Astrocyte (in vitro differentiated cells and primary cell): ENCODE measurements around the gene ATP10A. TPM values are rescaled to one million over a fixed set of nuclear protein-coding genes. Genes with fewer than 3 reads are reported as not detected.

Source experiments
- DNase-seq: peaks from one replicate; pipeline ENCODE4 v3.0.0-alpha.2; 2010; ENCODE audit warnings: low read depth
- FAIRE-seq: peaks from 2 replicates; lab custom pipeline; 2011; peaks lifted over from hg19 to GRCh38; lab: Jason Lieb, UNC
- H2AFZ ChIP-seq: 2 replicates; pipeline ENCODE4 v1.6.0; 2012; ENCODE audit warnings: low read depth, low read length, inconsistent platforms
- H3K27ac ChIP-seq: 2 replicates; pipeline ENCODE4 v1.5.1; 2011; ENCODE audit warnings: low read depth, low read length, inconsistent platforms
- H3K27me3 ChIP-seq: 2 replicates; pipeline ENCODE4 v1.6.0; 2011; ENCODE audit warnings: low read length, inconsistent platforms; ENCODE audit not compliant: insufficient read depth
- H3K36me3 ChIP-seq: 2 replicates; pipeline ENCODE4 v1.5.1; 2011; ENCODE audit warnings: low read length, inconsistent platforms; ENCODE audit not compliant: insufficient read depth
- H3K4me1 ChIP-seq: 2 replicates; pipeline ENCODE4 v1.5.1; 2011; ENCODE audit warnings: low read length, inconsistent platforms; ENCODE audit not compliant: insufficient read depth
- H3K4me2 ChIP-seq: 2 replicates; pipeline ENCODE4 v1.6.0; 2012; ENCODE audit warnings: low read length, inconsistent platforms
- H3K4me3 ChIP-seq: 2 replicates; pipeline ENCODE4 v1.5.1; 2011; ENCODE audit warnings: low read depth, mild to moderate bottlenecking, low read length, inconsistent platforms; ENCODE audit not compliant: insufficient read depth
- H3K79me2 ChIP-seq: 2 replicates; pipeline ENCODE4 v1.6.0; 2012; ENCODE audit warnings: mild to moderate bottlenecking, low read length, inconsistent platforms; ENCODE audit not compliant: insufficient read depth
- H3K9ac ChIP-seq: 2 replicates; pipeline ENCODE4 v1.6.0; 2012; ENCODE audit warnings: mild to moderate bottlenecking, low read length, inconsistent platforms
- H3K9me3 ChIP-seq: 2 replicates; pipeline ENCODE4 v1.5.1; 2012; ENCODE audit warnings: low read depth, mild to moderate bottlenecking, low read length, inconsistent platforms; ENCODE audit not compliant: insufficient read depth
- H4K20me1 ChIP-seq: 2 replicates; pipeline ENCODE4 v1.6.0; 2012; ENCODE audit warnings: low read length, inconsistent platforms; ENCODE audit not compliant: insufficient read depth
- H3K27ac Mint-ChIP-seq: one replicate; pipeline ENCODE4 v1.8.0; 2021; ENCODE audit warnings: mild to moderate bottlenecking, mixed read lengths; ENCODE audit not compliant: unreplicated experiment
- H3K27me3 Mint-ChIP-seq: one replicate; pipeline ENCODE4 v1.8.0; 2021; ENCODE audit warnings: low read depth, mixed read lengths; ENCODE audit not compliant: unreplicated experiment
- H3K36me3 Mint-ChIP-seq: one replicate; pipeline ENCODE4 v1.8.0; 2021; ENCODE audit warnings: low read depth, mixed read lengths; ENCODE audit not compliant: unreplicated experiment
- H3K4me1 Mint-ChIP-seq: one replicate; pipeline ENCODE4 v1.8.0; 2021; ENCODE audit warnings: low read depth, mixed read lengths; ENCODE audit not compliant: unreplicated experiment
- H3K4me3 Mint-ChIP-seq: one replicate; pipeline ENCODE4 v1.8.0; 2021; ENCODE audit warnings: mild to moderate bottlenecking, moderate library complexity, mixed read lengths; ENCODE audit not compliant: unreplicated experiment
- H3K9me3 Mint-ChIP-seq: one replicate; pipeline ENCODE4 v1.8.0; 2021; ENCODE audit warnings: mild to moderate bottlenecking, mixed read lengths; ENCODE audit not compliant: unreplicated experiment
- EZH2 ChIP-seq: IDR thresholded peaks from 2 replicates; pipeline ENCODE4 v1.6.1; 2012; ENCODE audit warnings: mild to moderate bottlenecking, low read length, inconsistent platforms; ENCODE audit not compliant: insufficient read depth
- total RNA-seq: library from RNA; stranded (reverse); gene quantifications from 2 replicates; pipeline ENCODE4 v1.2.1, GENCODE V29; 2021
- TF ChIP-seq, protein P1 (sequence below): IDR thresholded peaks from 2 replicates; pipeline ENCODE4 v1.5.1; 2011; ENCODE audit warnings: low read depth, mild to moderate bottlenecking, inconsistent platforms, low read length, moderate library complexity; ENCODE audit not compliant: insufficient read depth

ATP10A gene
- total RNA-seq, 1 donor from 2014 or later: 21.1 TPM

DNA sequence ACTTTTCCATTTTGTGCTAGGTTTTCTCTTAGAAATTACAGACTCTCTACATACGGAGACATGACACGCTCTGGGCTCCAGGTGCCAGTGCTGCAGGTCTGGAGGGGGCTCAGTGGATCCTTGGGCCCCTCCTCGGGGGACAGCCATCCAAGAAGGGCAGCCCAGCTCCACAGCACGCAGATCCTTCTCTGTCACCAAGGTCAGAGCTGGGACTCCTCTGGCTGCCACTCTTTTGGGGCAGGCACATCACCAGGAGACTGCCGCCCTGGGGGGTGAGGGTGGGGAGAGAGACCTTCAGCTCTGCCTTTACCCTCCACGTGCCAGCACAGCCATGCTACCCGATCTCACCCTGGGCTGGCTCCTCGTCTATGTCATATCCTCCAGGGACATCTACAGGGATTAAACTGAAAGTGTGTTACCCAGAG, 65.6 kb downstream of the ATP10A start:
- Mint-ChIP-seq H3K4me3 (no peak overlapping the region), H3K4me1 (peaks cover 2% of the 10 kb centered on the region), H3K27me3 (no peaks in the 10 kb centered on the region), H3K9me3 (peaks cover 7% of the 10 kb centered on the region), H3K36me3 (peaks cover 15% of the 10 kb centered on the region), H3K27ac (no peak overlapping the region)
- H2AFZ ChIP-seq: no peak overlapping the region
- H3K9me3 ChIP-seq: no peaks in the 10 kb centered on the region
- peaks cover 38% of the 10 kb centered on the region for H3K79me2 ChIP-seq
- peaks cover 4% of the 10 kb centered on the region for H3K4me1 ChIP-seq
- peaks cover 16% of the 10 kb centered on the region for H4K20me1 ChIP-seq
- H3K27me3 ChIP-seq: no peaks in the 10 kb centered on the region
- H3K4me3 ChIP-seq: no peak overlapping the region
- TF ChIP-seq EZH2: no peak
- TF ChIP-seq, protein P1, sequence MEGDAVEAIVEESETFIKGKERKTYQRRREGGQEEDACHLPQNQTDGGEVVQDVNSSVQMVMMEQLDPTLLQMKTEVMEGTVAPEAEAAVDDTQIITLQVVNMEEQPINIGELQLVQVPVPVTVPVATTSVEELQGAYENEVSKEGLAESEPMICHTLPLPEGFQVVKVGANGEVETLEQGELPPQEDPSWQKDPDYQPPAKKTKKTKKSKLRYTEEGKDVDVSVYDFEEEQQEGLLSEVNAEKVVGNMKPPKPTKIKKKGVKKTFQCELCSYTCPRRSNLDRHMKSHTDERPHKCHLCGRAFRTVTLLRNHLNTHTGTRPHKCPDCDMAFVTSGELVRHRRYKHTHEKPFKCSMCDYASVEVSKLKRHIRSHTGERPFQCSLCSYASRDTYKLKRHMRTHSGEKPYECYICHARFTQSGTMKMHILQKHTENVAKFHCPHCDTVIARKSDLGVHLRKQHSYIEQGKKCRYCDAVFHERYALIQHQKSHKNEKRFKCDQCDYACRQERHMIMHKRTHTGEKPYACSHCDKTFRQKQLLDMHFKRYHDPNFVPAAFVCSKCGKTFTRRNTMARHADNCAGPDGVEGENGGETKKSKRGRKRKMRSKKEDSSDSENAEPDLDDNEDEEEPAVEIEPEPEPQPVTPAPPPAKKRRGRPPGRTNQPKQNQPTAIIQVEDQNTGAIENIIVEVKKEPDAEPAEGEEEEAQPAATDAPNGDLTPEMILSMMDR: no peak
- H3K27ac ChIP-seq: no peak overlapping the region
- H3K36me3 ChIP-seq: no peaks in the 10 kb centered on the region
- H3K4me2 ChIP-seq: no peak overlapping the region
- FAIRE-seq (no peak), DNase-seq (no peak)
- no peak overlapping the region for H3K9ac ChIP-seq

DNA sequence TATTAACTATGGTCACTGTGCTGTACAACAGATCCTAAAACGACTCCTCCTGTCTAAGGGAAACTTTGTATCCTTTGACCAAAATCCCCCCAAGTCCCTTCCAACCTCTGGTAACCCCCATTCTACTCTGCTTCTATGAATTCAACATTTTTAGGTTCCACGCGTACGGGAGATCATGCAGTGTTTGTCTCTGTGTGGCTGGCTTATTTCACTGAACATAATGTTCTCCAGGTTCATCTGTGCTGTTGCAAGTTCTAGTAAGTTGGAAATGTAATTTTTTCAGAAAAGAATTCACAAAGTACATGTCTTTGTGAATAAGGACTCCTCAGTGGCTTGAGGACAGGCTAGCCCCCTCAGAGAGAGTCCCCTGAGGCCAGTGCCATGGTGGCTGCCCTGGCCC, 66.1 kb downstream of the ATP10A start:
- H3K79me2 ChIP-seq: peaks cover 40% of the 10 kb centered on the region
- Mint-ChIP-seq H3K9me3 (peaks cover 7% of the 10 kb centered on the region), H3K27me3 (no peaks in the 10 kb centered on the region), H3K4me1 (peaks cover 2% of the 10 kb centered on the region), H3K27ac (no peak overlapping the region), H3K4me3 (no peak overlapping the region), H3K36me3 (peaks cover 15% of the 10 kb centered on the region)
- no peaks in the 10 kb centered on the region for H3K27me3 ChIP-seq
- no peak for DNase-seq
- no peaks in the 10 kb centered on the region for H3K36me3 ChIP-seq
- peaks cover 4% of the 10 kb centered on the region for H3K4me1 ChIP-seq
- H3K9me3 ChIP-seq: no peaks in the 10 kb centered on the region
- H3K4me3 ChIP-seq: no peak overlapping the region
- no peak overlapping the region for H3K4me2 ChIP-seq
- H3K9ac ChIP-seq: no peak overlapping the region
- no peak overlapping the region for H2AFZ ChIP-seq
- TF ChIP-seq, protein P1: no peak
- TF ChIP-seq EZH2: no peak
- H4K20me1 ChIP-seq: peaks cover 16% of the 10 kb centered on the region
- no peak overlapping the region for H3K27ac ChIP-seq
- FAIRE-seq: no peak

DNA sequence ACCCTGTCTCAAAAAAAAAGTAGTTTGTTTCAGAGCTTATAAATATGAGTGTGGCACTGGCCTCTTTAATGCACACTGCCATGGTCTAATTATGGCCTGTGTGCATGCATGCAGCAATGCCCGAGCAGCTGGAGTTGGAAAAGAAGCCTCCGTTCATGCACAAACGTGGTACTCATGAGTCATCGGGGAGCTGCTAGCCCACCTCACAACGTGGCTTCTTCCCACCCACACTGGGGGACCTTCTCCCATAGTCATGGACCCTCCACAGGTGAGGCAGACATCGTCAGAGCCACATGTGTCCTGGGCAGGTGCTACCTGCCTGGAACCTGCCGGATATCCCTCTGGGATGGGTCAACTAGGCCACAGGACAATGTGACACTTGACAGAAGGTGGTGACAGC, 66.7 kb downstream of the ATP10A start:
- Histone ChIP-seq H3K27me3 (no peaks in the 10 kb centered on the region), H2AFZ (no peak overlapping the region), H3K36me3 (no peaks in the 10 kb centered on the region), H3K4me2 (no peak overlapping the region), H4K20me1 (peaks cover 15% of the 10 kb centered on the region), H3K79me2 (peaks cover 42% of the 10 kb centered on the region), H3K4me1 (peaks cover 4% of the 10 kb centered on the region), H3K27ac (no peak overlapping the region), H3K4me3 (no peak overlapping the region), H3K9me3 (no peaks in the 10 kb centered on the region), H3K9ac (no peak overlapping the region)
- Mint-ChIP-seq H3K4me1 (peaks cover 4% of the 10 kb centered on the region), H3K4me3 (no peak overlapping the region), H3K36me3 (peaks cover 13% of the 10 kb centered on the region), H3K9me3 (peaks cover 7% of the 10 kb centered on the region), H3K27ac (no peak overlapping the region), H3K27me3 (no peaks in the 10 kb centered on the region)
- no peak for DNase-seq
- no peak for FAIRE-seq
- TF ChIP-seq EZH2: no peak
- TF ChIP-seq, protein P1: no peak
